Measurements from ENCODE around the gene TMUB2. TPM values are rescaled to one million over a fixed set of nuclear protein-coding genes. Genes with fewer than 3 reads are reported as not detected.
"Not testable (repeated sequence)": the region's sequence is repeated elsewhere in the genome, so short reads cannot be mapped to it uniquely, and the experiment has no call there.

TMUB2 gene
- polyA plus RNA-seq, 1 experiment = 64.0 TPM

- no peak for DNase-seq (ENCODE audit: low read depth)
- Histone ChIP-seq H3K27me3 (ENCODE audit: control insufficient read depth, insufficient read depth, low read length) (no peaks in the 10 kb centered on the region), H3K36me3 (ENCODE audit: control insufficient read depth, insufficient read depth, low read length) (no peaks in the 10 kb centered on the region), H3K4me3 (ENCODE audit: low read depth, low read length) (no peak overlapping the region)
- TF ChIP-seq CTCF (IDR thresholded peaks at IDR 0.05; ENCODE audit: insufficient read depth, low read depth, low read length) = no peak
- ChIA-PET CTCF (interaction anchor here (2.2 kb wide), 1 partner anchor 22 kb away, joined by 13 read pairs; no protein-coding TSS in a partner anchor), POLR2A (interaction anchor here (0.7 kb wide), 1 partner anchor 9 kb away, joined by 3 read pairs; no protein-coding TSS in a partner anchor)
These were observed 40.1 kb upstream of the TMUB2 start for GRCh38 chr17:44146375-44147346.

- no peak for DNase-seq (ENCODE audit: low read depth)
- Histone ChIP-seq H3K4me3 (ENCODE audit: low read depth, low read length) (no peak overlapping the region), H3K36me3 (ENCODE audit: control insufficient read depth, insufficient read depth, low read length) (no peaks in the 10 kb centered on the region), H3K27me3 (ENCODE audit: control insufficient read depth, insufficient read depth, low read length) (no peaks in the 10 kb centered on the region)
- no peak for TF ChIP-seq CTCF (IDR thresholded peaks at IDR 0.05; ENCODE audit: insufficient read depth, low read depth, low read length)
- ChIA-PET POLR2A (no interaction called here), CTCF (no interaction called here)
These were observed 39.0 kb upstream of the TMUB2 start for GRCh38 chr17:44147812-44148211.

- H3K4me3 ChIP-seq (ENCODE audit: low read depth, low read length); POLR2A ChIA-PET; H3K27me3 ChIP-seq (ENCODE audit: control insufficient read depth, insufficient read depth, low read length); H3K36me3 ChIP-seq (ENCODE audit: control insufficient read depth, insufficient read depth, low read length); DNase-seq (ENCODE audit: low read depth): not testable (repeated sequence)
- CTCF ChIA-PET = interaction anchor here (0.9 to 1.4 kb wide), 2 partner anchors 19 to 270 kb away, joined by 3 to 4 read pairs; no protein-coding TSS in a partner anchor
These were observed 37.7 kb upstream of the TMUB2 start for GRCh38 chr17:44149066-44149465.

- Histone ChIP-seq H3K36me3 (ENCODE audit: control insufficient read depth, insufficient read depth, low read length) (0 out of 2 replicates have a peak, but pooled peaks cover 2% of the 10 kb centered on the region), H3K4me3 (ENCODE audit: low read depth, low read length) (no peak overlapping the region), H3K27me3 (ENCODE audit: control insufficient read depth, insufficient read depth, low read length) (no peaks in the 10 kb centered on the region)
- no peak for TF ChIP-seq CTCF (IDR thresholded peaks at IDR 0.05; ENCODE audit: insufficient read depth, low read depth, low read length)
- ChIA-PET POLR2A (no interaction called here), CTCF (interaction anchor here (0.8 to 2.2 kb wide), 6 partner anchors 9 to 206 kb away, joined by 3 to 11 read pairs (median 4); no protein-coding TSS in a partner anchor)
- DNase-seq (ENCODE audit: low read depth) = no peak
These were observed 36.9 kb upstream of the TMUB2 start for GRCh38 chr17:44149750-44150329.

- no peak overlapping the region for H3K4me3 ChIP-seq (ENCODE audit: low read depth, low read length)
- 0 out of 2 replicates have a peak, but pooled peaks cover 2% of the 10 kb centered on the region for H3K36me3 ChIP-seq (ENCODE audit: control insufficient read depth, insufficient read depth, low read length)
- CTCF ChIA-PET = interaction anchor here (0.7 to 0.9 kb wide), 2 partner anchors 8 to 14 kb away, joined by 3 to 4 read pairs; no protein-coding TSS in a partner anchor
- POLR2A ChIA-PET = no interaction called here
- no peaks in the 10 kb centered on the region for H3K27me3 ChIP-seq (ENCODE audit: control insufficient read depth, insufficient read depth, low read length)
- no peak for TF ChIP-seq CTCF (IDR thresholded peaks at IDR 0.05; ENCODE audit: insufficient read depth, low read depth, low read length)
- DNase-seq (ENCODE audit: low read depth) = no peak
These were observed 33.9 kb upstream of the TMUB2 start for GRCh38 chr17:44152875-44153274.

Measured in BJ (cell line).